HG02981 (cell line): ENCODE data around the gene MMP14.

ENCODE experiments used
- ATAC-seq: cut with Tn5 transposase; IDR thresholded peaks from one replicate; pipeline ENCODE4 v1.9.1; 2021; ENCODE audit warnings: mild to moderate bottlenecking, moderate library complexity; ENCODE audit not compliant: unreplicated experiment

The MMP14 gene

GRCh38 chr14:22882529-22883172 lies 46.3 kb downstream of the MMP14 start:
- no peak for ATAC-seq

GRCh38 chr14:22883173-22883976 lies 47.0 kb downstream of the MMP14 start, which contains the start of gene REM2:
TSS of gene REM2 (plus strand) at chr14:22883222. CDS start at chr14:22883288, 66 bp downstream.
- ATAC-seq = no peak

GRCh38 chr14:22884076-22884737 lies 47.8 kb downstream of the MMP14 start:
- no peak for ATAC-seq

- ATAC-seq = no peak
These were observed 48.5 kb downstream of the MMP14 start for GRCh38 chr14:22884738-22885523.

- ATAC-seq = no peak
These were observed 49.6 kb downstream of the MMP14 start for GRCh38 chr14:22885975-22886374.

- ATAC-seq = peak; percentile 43
These were observed 50.3 kb downstream of the MMP14 start for GRCh38 chr14:22886500-22887259.

- peak; percentile 36 for ATAC-seq
These were observed 51.0 kb downstream of the MMP14 start for GRCh38 chr14:22887260-22887989.

- peak; percentile 43 for ATAC-seq
These were observed 51.6 kb downstream of the MMP14 start for GRCh38 chr14:22887990-22888378.

GRCh38 chr14:22888662-22889061 lies 52.3 kb downstream of the MMP14 start:
- ATAC-seq = no peak

- ATAC-seq = no peak
These were observed 54.0 kb downstream of the MMP14 start for GRCh38 chr14:22890416-22890815.

- ATAC-seq = no peak
These were observed 56.1 kb downstream of the MMP14 start for GRCh38 chr14:22892488-22892887.

- ATAC-seq = no peak
These were observed 57.3 kb downstream of the MMP14 start for GRCh38 chr14:22893706-22894105.

- no peak for ATAC-seq
These were observed 59.0 kb downstream of the MMP14 start for GRCh38 chr14:22895402-22895801.

GRCh38 chr14:22896356-22896755 lies 60.0 kb downstream of the MMP14 start:
- ATAC-seq = no peak

GRCh38 chr14:22896760-22897159 lies 60.4 kb downstream of the MMP14 start:
- no peak for ATAC-seq

GRCh38 chr14:22897357-22897756 lies 61.0 kb downstream of the MMP14 start:
- ATAC-seq = no peak
